Ovary (tissue), 9 donors: ENCODE results near the gene PRICKLE3. TPM values are rescaled to one million over a fixed set of nuclear protein-coding genes. Genes with fewer than 3 reads are reported as not detected.

ENCODE experiments used
- DNase-seq, 5 donors: peaks; one replicate each; pipeline ENCODE4 v3.0.0-alpha.2; 2019 to 2020
- H3K27ac ChIP-seq, 2 donors: fragments of 200-600 bp; one replicate each; pipeline versions ENCODE4 v1.5.1 to v1.8.0; 2019 to 2022
- H3K27me3 ChIP-seq: fragments of 200-600 bp; one replicate; pipeline ENCODE4 v1.8.0; 2022
- H3K36me3 ChIP-seq: fragments of 200-600 bp; sonication (generic); one replicate; pipeline ENCODE4 v1.5.1; 2019
- H3K4me1 ChIP-seq: one replicate; pipeline ENCODE4 v1.8.1; 2013; ENCODE audit warnings: mild to moderate bottlenecking, moderate library complexity; ENCODE audit not compliant: insufficient read depth
- H3K4me3 ChIP-seq: fragments of 200-600 bp; sonication (generic); one replicate; pipeline ENCODE4 v1.5.1; 2017
- H3K9me3 ChIP-seq, 2 donors: fragments of 200-600 bp in 1 of 2; sonication (generic) in 1 of 2; one replicate each; pipeline versions ENCODE4 v1.5.1 to v1.8.1; 2013 to 2019; ENCODE audit warnings: mild to moderate bottlenecking in 1 of 2, moderate library complexity in 1 of 2
- CTCF ChIP-seq, 3 donors: fragments of 450-650 bp in 2 of 3; fragments of 200-600 bp in 1 of 3; IDR thresholded peaks; one replicate each; pipeline versions ENCODE4 v1.5.1 to v1.8.0; 2016 to 2022; ENCODE audit warnings: antibody characterized with exemption in 3 of 3, mild to moderate bottlenecking in 1 of 3
- EP300 ChIP-seq: sonication (generic); formaldehyde crosslinking; IDR thresholded peaks from one replicate; pipeline ENCODE4 v1.6.1; 2017; ENCODE audit warnings: antibody characterized with exemption
- POLR2A ChIP-seq: fragments of 450-650 bp; IDR thresholded peaks from one replicate; pipeline ENCODE4 v1.6.1; 2017; ENCODE audit warnings: antibody characterized with exemption, mild to moderate bottlenecking, moderate library complexity
- WGBS, 3 donors: extraction: QIAGEN DNeasy Blood & Tissue Kit in 1 of 3; methylation state at CpG; one replicate each; pipeline versions ENCODE4 v1.1.5 to v1.1.7; 2013 to 2017; 5-methylcytosine and 5-hydroxymethylcytosine counted together
- intact Hi-C, 4 donors: fragments of 100-400 bp; cut with DNase I; formaldehyde crosslinking; loops; one replicate each; pipeline versions ENCODE4 v1.11.0 to v1.15.1; 2022 to 2023
- polyA plus RNA-seq, 2 donors: library from polyadenylated mRNA; stranded (reverse); fragments of 200-250 nt in 1 of 2; fragments of 350-450 nt in 1 of 2; fragmentation: Illumina TruSeq in 1 of 2; extraction: RNeasy Lipid Tissue Mini Kit (QIAGEN cat#74804) in 1 of 2; gene quantifications; one replicate each; pipeline ENCODE4 v1.2.3, GENCODE V29; 2013 to 2014
- total RNA-seq, 7 donors: library from RNA; depleted of rRNA in 2 of 7; stranded (reverse); fragments of >200 nt in 2 of 7; fragmentation: NEBNext Ultra II Directional in 3 of 7; extraction: Animal tissue kit (Norgen Biotek cat#: 25700) in 3 of 7; gene quantifications; one replicate each; pipeline versions ENCODE4 v1.1.0 to v1.2.4, GENCODE V29; 2016 to 2023
- donor health status: DM: no; HTN: no; CAD: no; lungs with moderate emphysema.
- donor health status: DM: no; HTN: no; CAD: no.
- donor health status: Bipolar disorder and iron deficiency.
- donor health status: DM: yes; HTN: yes; CAD: no.
- donor health status: DM: no; HTN: no; CAD: no.
- donor health status: DM: yes; HTN: yes; CAD: no.

PRICKLE3 gene
- total and polyA plus RNA-seq, 9 donors: 3.5 to 15.1 (median 11.4) TPM

DNA sequence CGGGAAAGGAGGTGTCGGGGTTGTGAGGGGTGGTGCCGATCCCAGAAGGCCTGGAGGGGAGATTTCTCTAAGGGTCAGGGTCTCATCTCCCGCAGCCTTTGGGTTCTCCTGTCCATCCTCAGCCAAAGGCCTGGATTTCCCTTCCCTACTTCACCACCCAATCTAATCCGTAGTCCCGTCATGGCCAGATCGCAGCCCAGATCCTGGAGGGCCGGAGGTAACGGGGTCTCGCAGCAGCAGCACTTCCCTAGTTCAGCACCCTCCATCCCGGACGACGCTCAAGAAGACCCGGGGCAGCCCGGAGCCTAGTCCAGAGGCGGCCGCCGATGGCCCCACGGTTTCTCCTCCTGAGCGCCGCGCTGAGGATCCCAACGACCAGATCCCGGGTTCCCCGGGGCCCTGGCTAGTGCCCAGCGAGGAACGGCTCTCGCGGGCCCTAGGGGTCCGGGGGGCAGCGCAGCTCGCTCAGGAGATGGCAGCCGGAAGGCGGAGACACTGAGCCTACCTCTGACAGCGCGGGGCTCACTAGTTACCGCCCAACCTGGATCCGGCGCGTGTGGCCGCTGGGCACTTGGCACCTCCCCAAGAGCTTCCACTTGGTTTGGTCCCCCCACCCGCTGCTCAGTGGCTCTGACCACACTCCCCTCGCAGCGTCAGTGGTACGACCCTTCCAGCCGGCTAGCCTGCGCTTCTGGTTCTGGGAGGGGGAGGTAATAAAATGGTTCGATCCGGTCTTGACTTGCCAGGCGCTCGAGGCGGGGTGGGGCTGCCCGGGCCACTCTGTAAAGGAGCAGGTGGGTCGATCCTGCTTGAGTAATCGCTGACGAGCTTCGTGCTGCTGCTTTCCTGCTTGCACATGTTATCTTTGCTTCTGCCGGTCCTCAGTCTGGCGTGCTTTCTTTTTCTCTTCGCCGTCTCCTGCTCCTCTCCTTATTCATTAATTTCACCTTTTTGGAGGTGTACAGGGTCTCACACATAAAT lies 20.0 kb downstream of the PRICKLE3 start:
- H3K27ac ChIP-seq: peak overlapping the region; percentile 10 to 82
- TF ChIP-seq CTCF (IDR thresholded peaks at IDR 0.05) (peak in 1 of 3 donors; percentile 9), EP300 (no peak)
- H3K27me3 ChIP-seq: no peaks in the 10 kb centered on the region
- 38 to 52% (median 52%) methylated on average over 61 of the region's 61 CpGs for WGBS, 3 donors
- no peaks in the 10 kb centered on the region for H3K4me1 ChIP-seq
- no peaks in the 10 kb centered on the region for H3K36me3 ChIP-seq
- no peaks in the 10 kb centered on the region for H3K9me3 ChIP-seq
- intact Hi-C loops: loop anchor here in 1 of 4 donors (5.0 kb wide), 1 partner anchor 254 kb away; the partner anchor contains the start of gene SLC35A2
- H3K4me3 ChIP-seq: peak overlapping the region; percentile 22
- peak; percentile 79 to 86 (median 81) for DNase-seq

- TF ChIP-seq CTCF (IDR thresholded peaks at IDR 0.05) (no peak), POLR2A (no peak), EP300 (no peak)
- 82 to 90% (median 84%) methylated on average over 31 of the region's 31 CpGs for WGBS, 3 donors
- no peaks in the 10 kb centered on the region for H3K36me3 ChIP-seq
Observed at GRCh38 chrX:49164589-49165360, 21.4 kb downstream of the PRICKLE3 start.

DNA sequence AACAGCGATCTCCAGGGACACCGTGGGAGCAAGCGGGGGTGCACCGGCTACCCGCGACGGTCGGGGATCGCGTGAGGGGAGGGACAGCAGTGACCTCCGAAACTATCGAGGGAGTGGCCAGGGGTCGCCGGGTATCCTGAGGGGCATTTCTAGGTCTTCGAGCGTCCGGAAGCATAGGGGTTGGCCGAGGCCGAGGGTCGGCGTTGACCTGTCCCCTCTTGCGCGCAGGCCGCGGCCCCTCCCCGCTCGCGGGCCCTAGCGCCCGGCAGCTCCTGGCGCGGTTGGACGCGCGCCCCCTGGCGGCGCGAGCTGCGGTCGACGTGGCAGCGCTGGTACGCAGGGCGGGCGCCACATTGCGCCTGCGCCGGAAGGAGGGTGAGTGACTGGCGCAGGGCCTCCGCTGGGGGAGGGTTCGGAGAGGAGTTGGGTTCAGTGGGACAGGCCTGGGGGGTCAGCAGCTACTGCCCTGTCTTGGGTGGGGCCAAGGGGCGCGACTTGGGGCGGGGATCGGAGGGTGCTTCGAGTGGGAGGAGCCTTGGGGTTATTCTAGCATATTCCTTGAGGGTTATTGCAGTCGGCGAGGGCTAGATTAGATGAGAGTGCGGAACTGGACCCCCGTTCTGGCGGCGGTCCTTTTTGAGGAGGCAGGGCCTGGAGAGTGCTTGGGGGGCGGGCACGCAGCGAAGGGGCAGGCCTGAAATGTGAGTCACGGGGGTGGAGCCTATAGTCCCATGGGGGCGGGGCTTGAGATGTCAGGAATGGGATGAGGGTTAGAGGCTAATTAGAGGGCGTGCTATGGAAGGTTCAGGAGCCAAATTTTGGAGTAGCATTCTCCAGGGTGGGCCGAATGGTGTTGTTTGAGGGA lies 22.4 kb downstream of the PRICKLE3 start:
- TF ChIP-seq CTCF (IDR thresholded peaks at IDR 0.05) (peak; percentile 37 to 94 (median 91)), POLR2A (peak; percentile 36), EP300 (no peak)
- intact Hi-C loops: no loop called here
- DNase-seq: peak; percentile 85 to 92 (median 89)
- Histone ChIP-seq H3K9me3 (no peaks in the 10 kb centered on the region), H3K4me3 (peak overlapping the region; percentile 40), H3K36me3 (no peaks in the 10 kb centered on the region), H3K4me1 (no peaks in the 10 kb centered on the region), H3K27ac (peak overlapping the region; percentile 66 to 88), H3K27me3 (no peaks in the 10 kb centered on the region)
- WGBS, 3 donors: 30 to 44% (median 41%) methylated on average over 69 of the region's 69 CpGs

More at GRCh38 chrX:49164589-49165360, 21.4 kb downstream of the PRICKLE3 start:
- DNase-seq: no peak
- no peaks in the 10 kb centered on the region for H3K4me1 ChIP-seq
- no peak overlapping the region for H3K4me3 ChIP-seq
- intact Hi-C loops: loop anchor here in 1 of 4 donors (5.0 kb wide), 1 partner anchor 252 kb away; the partner anchor contains the start of gene SLC35A2
- no peaks in the 10 kb centered on the region for H3K9me3 ChIP-seq
- H3K27me3 ChIP-seq: no peaks in the 10 kb centered on the region
- peak overlapping the region; percentile 66 to 88 for H3K27ac ChIP-seq
